OCI-LY7 (cell line): ENCODE results near the gene RAB27A. TPM values are rescaled to one million over a fixed set of nuclear protein-coding genes. Genes with fewer than 3 reads are reported as not detected.
A peak's percentile ranks its signal among the peaks of the same experiment; 100 is the strongest.

Experiments used
- BruUV-seq: library from RNA; stranded (reverse); fragments of 400-500 nt; replicated peaks from 2 replicates; lab custom pipeline; 2021; lab: Mats Ljungman, UMichigan
- CTCF ChIA-PET: fragments of 300-600 bp; sonication (Branson Sonifier 250); formaldehyde crosslinking; loops from one replicate; lab custom pipeline; 2022; ENCODE audit warnings: antibody characterized with exemption; ENCODE audit not compliant: unreplicated experiment; lab: Charles Lee
- POLR2A ChIA-PET: fragments of 300-600 bp; sonication (Branson Sonifier 250); formaldehyde crosslinking; loops from one replicate; lab custom pipeline; 2022; ENCODE audit warnings: antibody characterized with exemption; lab: Charles Lee
- DNase-seq: peaks from one replicate; pipeline ENCODE4 v3.0.0-alpha.2; 2015; ENCODE audit warnings: low spot score
- H2AFZ ChIP-seq: fragments of 200-600 bp; sonication (generic), shearing (Covaris generic); 2 replicates; pipeline ENCODE4 v1.6.1; 2014; ENCODE audit warnings: mild to moderate bottlenecking, antibody characterized with exemption, low read length, moderate library complexity
- H3K27ac ChIP-seq: fragments of 200-600 bp; sonication (generic); 2 replicates; pipeline ENCODE4 v1.5.1; 2014; ENCODE audit warnings: mixed run types, low read depth, mild to moderate bottlenecking, moderate library complexity, low read length, inconsistent platforms; ENCODE audit not compliant: poor library complexity, severe bottlenecking
- H3K36me3 ChIP-seq: fragments of 200-600 bp; sonication (generic); 2 replicates; pipeline ENCODE4 v1.6.1; 2014; ENCODE audit warnings: mild to moderate bottlenecking, antibody characterized with exemption, low read length, moderate library complexity, mixed read lengths; ENCODE audit not compliant: insufficient read depth
- H3K4me1 ChIP-seq: fragments of 200-600 bp; sonication (generic); 2 replicates; pipeline ENCODE4 v1.5.1; 2014; ENCODE audit warnings: mild to moderate bottlenecking, low read length; ENCODE audit not compliant: insufficient read depth, poor library complexity, severe bottlenecking
- H3K4me2 ChIP-seq: fragments of 200-600 bp; sonication (generic); 2 replicates; pipeline ENCODE4 v1.6.1; 2014; ENCODE audit warnings: mild to moderate bottlenecking, low read length
- H3K4me3 ChIP-seq: fragments of 200-600 bp; sonication (generic); 2 replicates; pipeline ENCODE4 v1.5.1; 2014; ENCODE audit warnings: mild to moderate bottlenecking, low read depth, low read length; ENCODE audit not compliant: poor library complexity, severe bottlenecking
- H3K79me2 ChIP-seq: fragments of 200-600 bp; sonication (generic); 2 replicates; pipeline ENCODE4 v1.6.1; 2016; ENCODE audit warnings: low read depth, mild to moderate bottlenecking, low read length, moderate library complexity, mixed read lengths; ENCODE audit not compliant: insufficient read depth
- H3K9me2 ChIP-seq: fragments of 200-600 bp; sonication (generic); 2 replicates; pipeline ENCODE4 v1.6.1; 2016; ENCODE audit warnings: mild to moderate bottlenecking, low read length, mixed read lengths; ENCODE audit not compliant: insufficient read depth
- H3K9me3 ChIP-seq: fragments of 200-600 bp; sonication (generic); 2 replicates; pipeline ENCODE4 v1.6.1; 2014; ENCODE audit warnings: mild to moderate bottlenecking, mixed run types, low read length, mixed read lengths
- H4K20me1 ChIP-seq: fragments of 200-600 bp; sonication (generic); 2 replicates; pipeline ENCODE4 v1.6.1; 2014; ENCODE audit warnings: mild to moderate bottlenecking, antibody characterized with exemption, low read length, moderate library complexity, mixed read lengths; ENCODE audit not compliant: insufficient read depth
- EZH2phosphoT487 ChIP-seq: fragments of 200-600 bp; sonication (generic); IDR thresholded peaks from 2 replicates; pipeline ENCODE4 v1.6.1; 2018; ENCODE audit warnings: low read depth, borderline replicate concordance, mild to moderate bottlenecking, mixed run types, antibody characterized with exemption, low read length, moderate library complexity, mixed read lengths
- intact Hi-C: fragments of 100-400 bp; cut with micrococcal nuclease; formaldehyde crosslinking; loops from one replicate; pipeline ENCODE4 v1.10.0; 2022; ENCODE audit not compliant: unreplicated experiment
- total RNA-seq, 2 experiments: library from RNA; depleted of rRNA in 1 of 2; stranded (reverse); fragments of >200 nt in 1 of 2; shearing (Covaris generic) in 1 of 2; gene quantifications; 2 replicates each; pipeline ENCODE4 v1.2.3, GENCODE V29; 2014 to 2022
- TF ChIP-seq, protein P1 (sequence below): fragments of 200-600 bp; sonication (generic); conservative IDR thresholded peaks from 2 replicates; pipeline ENCODE4 v1.5.1; 2014; ENCODE audit warnings: mild to moderate bottlenecking, antibody characterized with exemption, low read length, moderate library complexity, mixed read lengths

RAB27A gene
- total RNA-seq, 2 experiments from 2014 or later: 4.5 to 22.4 TPM

DNA sequence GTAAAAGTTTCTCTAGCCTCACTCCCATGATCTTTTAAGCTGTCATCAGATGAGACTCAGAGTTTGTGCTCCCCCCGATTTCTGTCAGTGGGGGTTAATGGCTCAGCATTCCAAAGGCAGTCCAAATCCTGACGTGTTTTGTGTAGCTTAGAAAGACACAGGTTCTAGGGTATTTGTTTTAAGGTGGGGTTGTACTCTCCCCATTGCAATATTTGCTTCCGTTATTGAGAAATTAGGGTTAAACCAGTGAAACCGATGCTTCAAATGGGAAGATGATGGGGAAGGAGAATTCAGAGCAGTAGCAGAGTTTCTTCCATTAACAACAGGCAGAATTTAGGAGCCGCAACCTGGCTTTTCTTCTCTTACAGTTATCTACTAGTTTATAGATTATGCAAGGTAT is 32.9 kb upstream of the RAB27A start:
- H3K79me2 ChIP-seq: peaks cover 44% of the 10 kb centered on the region
- DNase-seq: no peak
- no peak overlapping the region for H2AFZ ChIP-seq
- H4K20me1 ChIP-seq: no peaks in the 10 kb centered on the region
- ChIA-PET CTCF (no interaction called here), POLR2A (interaction anchor here (1.1 kb wide), 1 partner anchor 125 kb away, joined by 3 read pairs; no protein-coding TSS in a partner anchor)
- TF ChIP-seq, protein P1, sequence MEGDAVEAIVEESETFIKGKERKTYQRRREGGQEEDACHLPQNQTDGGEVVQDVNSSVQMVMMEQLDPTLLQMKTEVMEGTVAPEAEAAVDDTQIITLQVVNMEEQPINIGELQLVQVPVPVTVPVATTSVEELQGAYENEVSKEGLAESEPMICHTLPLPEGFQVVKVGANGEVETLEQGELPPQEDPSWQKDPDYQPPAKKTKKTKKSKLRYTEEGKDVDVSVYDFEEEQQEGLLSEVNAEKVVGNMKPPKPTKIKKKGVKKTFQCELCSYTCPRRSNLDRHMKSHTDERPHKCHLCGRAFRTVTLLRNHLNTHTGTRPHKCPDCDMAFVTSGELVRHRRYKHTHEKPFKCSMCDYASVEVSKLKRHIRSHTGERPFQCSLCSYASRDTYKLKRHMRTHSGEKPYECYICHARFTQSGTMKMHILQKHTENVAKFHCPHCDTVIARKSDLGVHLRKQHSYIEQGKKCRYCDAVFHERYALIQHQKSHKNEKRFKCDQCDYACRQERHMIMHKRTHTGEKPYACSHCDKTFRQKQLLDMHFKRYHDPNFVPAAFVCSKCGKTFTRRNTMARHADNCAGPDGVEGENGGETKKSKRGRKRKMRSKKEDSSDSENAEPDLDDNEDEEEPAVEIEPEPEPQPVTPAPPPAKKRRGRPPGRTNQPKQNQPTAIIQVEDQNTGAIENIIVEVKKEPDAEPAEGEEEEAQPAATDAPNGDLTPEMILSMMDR: no peak
- no peak for TF ChIP-seq EZH2phosphoT487
- no peak overlapping the region for H3K4me2 ChIP-seq
- H3K9me2 ChIP-seq: no peaks in the 10 kb centered on the region
- no TSS peak for BruUV-seq
- H3K4me1 ChIP-seq: peaks cover 25% of the 10 kb centered on the region
- H3K36me3 ChIP-seq: peaks cover 24% of the 10 kb centered on the region
- no peak overlapping the region for H3K27ac ChIP-seq
- intact Hi-C loops: no loop called here
- no peak overlapping the region for H3K4me3 ChIP-seq
- H3K9me3 ChIP-seq: 0 out of 2 replicates have a peak, but pooled peaks cover 3% of the 10 kb centered on the region

DNA sequence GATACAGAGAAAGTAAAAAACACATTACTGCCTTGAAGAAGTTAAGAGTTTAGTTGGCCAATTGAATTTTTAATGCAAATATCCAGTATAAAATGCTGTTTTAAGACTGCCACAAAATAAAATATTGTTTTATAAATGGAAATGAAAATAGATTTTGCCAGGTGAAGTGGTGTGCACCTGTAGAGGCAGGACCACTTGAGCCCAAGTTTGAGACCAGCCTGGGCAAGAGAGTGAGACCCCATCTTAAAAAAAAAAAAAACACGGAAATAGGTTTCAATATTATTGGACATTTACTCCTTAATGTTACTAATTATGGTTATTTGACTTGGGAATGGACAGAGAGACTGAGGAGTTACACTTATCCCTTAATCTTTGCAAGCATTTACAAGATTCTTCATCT is 31.4 kb upstream of the RAB27A start:
- no peaks in the 10 kb centered on the region for H3K9me2 ChIP-seq
- ChIA-PET POLR2A (no interaction called here), CTCF (no interaction called here)
- BruUV-seq: no TSS peak
- H4K20me1 ChIP-seq: no peaks in the 10 kb centered on the region
- H3K4me2 ChIP-seq: peak overlapping the region; percentile 100
- H3K4me1 ChIP-seq: peaks cover 27% of the 10 kb centered on the region
- peaks cover 55% of the 10 kb centered on the region for H3K79me2 ChIP-seq
- peak overlapping the region; percentile 82 for H3K4me3 ChIP-seq
- TF ChIP-seq, protein P1: no peak
- TF ChIP-seq EZH2phosphoT487: no peak
- 0 out of 2 replicates have a peak, but pooled peaks cover 3% of the 10 kb centered on the region for H3K9me3 ChIP-seq
- no peak overlapping the region for H3K27ac ChIP-seq
- H3K36me3 ChIP-seq: peaks cover 26% of the 10 kb centered on the region
- no peak for DNase-seq
- intact Hi-C loops: no loop called here
- H2AFZ ChIP-seq: no peak overlapping the region

DNA sequence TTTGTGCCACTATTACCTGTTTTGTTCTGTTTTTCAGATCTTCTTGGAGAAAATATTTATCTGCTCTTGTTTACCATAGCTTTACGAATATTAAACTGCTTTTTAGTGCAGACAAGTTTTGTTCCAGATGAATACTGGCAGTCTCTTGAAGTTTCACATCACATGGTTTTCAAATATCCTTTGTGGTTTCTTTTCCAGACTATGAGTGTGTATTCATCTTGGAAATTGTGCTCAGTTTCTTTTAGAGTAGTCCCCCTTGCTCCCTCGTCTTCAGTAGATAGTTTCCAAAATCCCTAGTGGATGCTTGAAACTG is 30.6 kb upstream of the RAB27A start:
- H3K79me2 ChIP-seq: peaks cover 55% of the 10 kb centered on the region
- no peaks in the 10 kb centered on the region for H3K9me2 ChIP-seq
- intact Hi-C loops: no loop called here
- peak overlapping the region; percentile 100 for H3K4me2 ChIP-seq
- ChIA-PET POLR2A (interaction anchor here (1.6 kb wide), 1 partner anchor 88 kb away, joined by 8 read pairs; the partner anchor contains the start of genes CCPG1 and PIERCE2), CTCF (no interaction called here)
- BruUV-seq: no TSS peak
- H3K36me3 ChIP-seq: peaks cover 26% of the 10 kb centered on the region
- no peak for TF ChIP-seq EZH2phosphoT487
- TF ChIP-seq, protein P1: no peak
- no peaks in the 10 kb centered on the region for H4K20me1 ChIP-seq
- H3K27ac ChIP-seq: peak overlapping the region; percentile 67
- no peak for DNase-seq
- H2AFZ ChIP-seq: peak overlapping the region; percentile 69; the same call in 1 of the 2 replicates
- peaks cover 22% of the 10 kb centered on the region for H3K4me1 ChIP-seq
- peak overlapping the region; percentile 82 for H3K4me3 ChIP-seq
- H3K9me3 ChIP-seq: 0 out of 2 replicates have a peak, but pooled peaks cover 3% of the 10 kb centered on the region
